ENCODE measurements around the gene ATOX1.

- TF ChIP-seq CTCF (IDR thresholded peaks at IDR 0.05; ENCODE audit: low read length), result no peak
- TF ChIP-seq EZH2 (optimal IDR thresholded peaks at IDR 0.05; ENCODE audit: low read depth, low read length), result no peak
- no peak for TF ChIP-seq EZH2phosphoT487 (IDR thresholded peaks at IDR 0.05; ENCODE audit: low read length)
These were observed 3.0 kb downstream of the ATOX1 start for GRCh38 chr5:151755383-151755782.
